CD4-positive, alpha-beta T cell treated with Interleukin-2 at 100 ng/mL for 4 hours (primary cell): ENCODE results near the gene SLC5A2.
"Not testable (repeated sequence)": the region's sequence is repeated elsewhere in the genome, so short reads cannot be mapped to it uniquely, and the experiment has no call there.

Source experiments
- DNase-seq: peaks from one replicate; pipeline ENCODE4 v3.0.0-alpha.2; 2020; ENCODE audit warnings: low spot score

The SLC5A2 gene

DNA sequence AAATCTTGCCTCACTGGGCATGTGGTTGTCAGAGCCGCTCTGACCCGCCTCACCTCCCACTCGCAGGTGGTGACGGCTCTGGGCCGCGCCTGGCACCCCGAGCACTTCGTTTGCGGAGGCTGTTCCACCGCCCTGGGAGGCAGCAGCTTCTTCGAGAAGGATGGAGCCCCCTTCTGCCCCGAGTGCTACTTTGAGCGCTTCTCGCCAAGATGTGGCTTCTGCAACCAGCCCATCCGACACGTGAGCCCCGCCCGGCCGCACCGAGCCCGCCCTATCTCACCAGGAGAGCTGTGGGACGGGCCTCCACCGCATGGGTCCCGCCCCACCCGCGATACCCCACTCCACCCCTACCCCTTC lies 7.0 kb upstream of the SLC5A2 start:
- DNase-seq = no peak

DNA sequence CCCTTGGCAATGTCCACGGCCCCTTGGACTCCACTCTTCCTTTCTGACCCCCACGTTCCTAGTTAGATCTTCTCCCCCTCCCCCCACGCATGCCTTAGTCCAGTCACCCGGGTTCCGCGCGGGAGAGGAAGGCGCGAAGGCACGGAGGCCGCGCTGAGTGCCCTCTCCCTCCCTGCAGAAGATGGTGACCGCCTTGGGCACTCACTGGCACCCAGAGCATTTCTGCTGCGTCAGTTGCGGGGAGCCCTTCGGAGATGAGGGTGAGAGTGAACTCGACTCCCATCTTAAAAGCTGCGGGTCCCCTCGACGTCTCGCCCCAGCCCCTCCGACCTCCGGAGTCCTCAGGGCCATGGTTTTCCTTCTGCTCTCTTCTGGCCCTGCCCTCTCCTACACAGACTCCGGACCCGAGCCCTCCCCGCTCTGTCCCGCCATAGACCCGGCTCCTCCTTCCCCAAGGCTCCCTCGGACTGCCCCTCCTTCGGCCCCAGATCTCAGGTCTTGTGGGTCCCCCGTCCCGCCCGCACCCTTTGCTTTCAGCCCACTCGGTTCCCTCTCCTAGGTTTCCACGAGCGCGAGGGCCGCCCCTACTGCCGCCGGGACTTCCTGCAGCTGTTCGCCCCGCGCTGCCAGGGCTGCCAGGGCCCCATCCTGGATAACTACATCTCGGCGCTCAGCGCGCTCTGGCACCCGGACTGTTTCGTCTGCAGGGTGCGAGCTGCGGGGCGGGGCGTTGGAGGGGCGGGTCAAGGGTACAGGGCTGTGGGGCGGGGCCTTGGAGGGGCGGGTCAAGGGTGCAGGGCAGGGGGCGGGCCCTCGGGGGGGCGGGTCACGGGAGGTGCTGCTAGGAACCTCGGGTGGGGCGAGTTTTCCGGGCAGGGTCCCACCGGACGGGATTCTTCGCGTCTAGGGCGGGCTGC lies 6.4 kb upstream of the SLC5A2 start:
- DNase-seq = peak; percentile 90

DNA sequence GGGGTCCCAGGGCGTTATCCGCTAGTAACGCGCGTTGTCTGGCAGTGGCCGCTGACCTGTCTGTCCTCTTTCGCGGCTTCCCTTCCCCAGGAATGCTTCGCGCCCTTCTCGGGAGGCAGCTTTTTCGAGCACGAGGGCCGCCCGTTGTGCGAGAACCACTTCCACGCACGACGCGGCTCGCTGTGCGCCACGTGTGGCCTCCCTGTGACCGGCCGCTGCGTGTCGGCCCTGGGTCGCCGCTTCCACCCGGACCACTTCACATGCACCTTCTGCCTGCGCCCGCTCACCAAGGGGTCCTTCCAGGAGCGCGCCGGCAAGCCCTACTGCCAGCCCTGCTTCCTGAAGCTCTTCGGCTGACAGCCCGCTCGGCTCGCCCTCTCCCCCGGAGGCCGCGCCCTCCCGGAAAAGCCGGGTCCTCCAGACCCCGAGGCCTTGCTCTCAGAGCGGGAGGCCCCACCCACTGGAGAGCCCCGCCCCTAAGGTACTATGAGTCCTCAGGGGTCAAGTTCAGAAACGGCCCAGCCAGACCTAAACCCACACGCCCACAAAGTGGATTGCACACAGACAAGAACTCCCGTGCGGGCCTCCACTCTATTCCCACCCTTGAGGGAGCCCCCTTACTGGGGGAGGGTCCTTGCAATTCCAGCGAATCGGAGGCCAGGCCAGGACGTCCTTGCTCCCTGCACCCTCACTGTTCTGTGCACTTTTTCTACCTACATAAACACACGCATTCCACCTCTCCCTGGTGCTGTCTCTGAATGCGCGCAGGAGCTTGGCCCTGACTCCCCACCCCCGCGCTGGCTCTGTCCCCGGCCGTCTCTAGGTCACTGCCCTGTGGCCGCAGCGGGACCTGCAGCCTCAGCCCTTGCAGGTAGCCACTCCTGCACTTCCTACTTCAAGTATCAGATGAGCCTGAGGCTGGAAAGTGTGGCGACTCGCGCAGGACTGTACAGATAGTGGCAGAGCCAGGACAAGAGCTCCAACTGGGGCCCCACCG lies 5.4 kb upstream of the SLC5A2 start:
- DNase-seq = no peak

DNA sequence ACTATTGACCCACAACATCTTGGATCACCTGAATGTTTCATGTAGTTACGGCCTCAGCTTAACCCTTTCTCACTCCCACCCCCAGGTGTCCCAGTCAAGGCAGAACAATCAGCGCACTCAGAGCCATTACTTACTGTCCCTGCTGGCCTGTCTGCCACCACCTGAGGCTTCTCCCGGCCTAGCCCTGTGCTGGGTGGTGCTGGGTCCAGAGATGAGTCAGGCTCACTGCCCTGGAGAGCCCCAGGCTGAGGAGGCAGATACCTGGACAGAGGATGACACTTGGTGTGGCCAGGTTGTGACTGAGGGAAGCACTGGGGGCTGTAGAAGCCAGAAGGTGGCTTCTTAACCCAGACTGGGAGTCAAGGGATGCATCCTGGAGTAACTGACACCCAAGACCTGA lies 4.0 kb upstream of the SLC5A2 start:
- no peak for DNase-seq

DNA sequence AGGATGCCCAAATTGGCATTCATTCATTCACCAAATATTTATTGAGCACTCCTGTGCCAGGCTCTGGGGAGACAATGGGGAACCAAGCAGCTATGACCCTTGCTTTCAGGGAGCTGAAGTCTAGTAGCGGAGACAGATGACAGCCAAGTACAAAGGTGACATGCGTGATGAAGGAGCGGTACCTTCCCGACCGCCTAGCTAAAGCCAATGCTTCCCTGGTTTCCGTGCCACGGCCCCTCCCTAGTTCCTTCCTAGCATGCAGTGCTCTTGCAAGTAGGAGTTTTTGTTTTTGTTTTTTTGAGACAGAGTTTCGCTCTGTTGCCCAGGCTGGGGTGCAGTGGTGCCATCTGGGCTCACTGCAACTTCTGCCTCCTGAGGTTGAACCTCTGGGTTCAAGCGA lies 3.2 kb upstream of the SLC5A2 start:
- DNase-seq = no peak

DNA sequence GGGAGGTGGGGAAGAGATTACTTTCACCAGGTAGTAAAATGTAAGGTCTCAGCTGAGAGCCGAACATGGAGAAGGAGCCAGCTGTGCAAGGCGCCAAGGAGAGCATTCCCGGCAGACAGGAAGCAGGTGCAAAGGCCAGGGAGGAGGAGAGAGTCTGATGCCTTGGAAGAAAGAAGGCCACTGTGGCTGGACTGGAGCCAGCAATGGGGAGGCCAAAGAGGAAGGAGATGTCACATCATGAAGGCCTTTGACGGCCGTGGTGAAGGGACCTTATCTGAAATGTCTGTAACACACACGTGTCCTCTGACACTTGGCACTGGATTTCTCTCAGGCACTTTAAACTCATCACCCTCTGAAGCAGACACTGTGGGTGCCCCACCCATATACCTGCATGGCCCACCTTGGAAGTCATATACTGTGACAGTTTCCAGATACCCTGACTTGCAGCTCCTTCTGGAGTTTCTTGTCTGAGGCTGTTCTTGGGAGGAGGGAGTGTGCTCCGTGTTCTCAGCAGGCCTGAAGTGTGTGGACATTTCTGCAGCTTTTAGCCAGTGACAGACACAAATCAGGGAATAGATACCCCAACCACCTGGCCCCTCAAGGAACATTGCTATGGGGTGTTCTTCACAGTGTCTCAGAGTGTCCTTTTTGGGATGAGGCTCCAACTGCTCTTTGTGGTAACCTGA lies 1.9 kb upstream of the SLC5A2 start:
- DNase-seq = no peak

DNA sequence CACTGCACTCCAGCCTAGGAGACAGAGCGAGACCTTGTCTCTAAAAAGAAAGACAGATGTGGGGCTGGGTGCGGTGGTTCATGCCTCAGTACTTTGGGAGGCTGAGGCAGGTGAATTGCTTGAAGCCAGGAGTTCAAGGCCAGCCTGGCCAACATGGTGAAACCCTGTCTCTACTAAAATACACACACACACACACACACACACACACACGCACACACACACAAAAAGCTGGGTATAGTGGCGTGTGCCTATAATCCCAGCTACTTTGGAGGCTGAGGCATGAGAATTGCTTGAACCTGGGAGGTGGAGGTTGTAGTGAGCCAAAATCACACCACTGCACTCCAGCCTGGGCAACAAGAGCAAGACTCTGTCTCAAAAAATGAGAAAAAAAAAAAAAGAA lies 1.1 kb downstream of the SLC5A2 start:
- not testable (repeated sequence) for DNase-seq

DNA sequence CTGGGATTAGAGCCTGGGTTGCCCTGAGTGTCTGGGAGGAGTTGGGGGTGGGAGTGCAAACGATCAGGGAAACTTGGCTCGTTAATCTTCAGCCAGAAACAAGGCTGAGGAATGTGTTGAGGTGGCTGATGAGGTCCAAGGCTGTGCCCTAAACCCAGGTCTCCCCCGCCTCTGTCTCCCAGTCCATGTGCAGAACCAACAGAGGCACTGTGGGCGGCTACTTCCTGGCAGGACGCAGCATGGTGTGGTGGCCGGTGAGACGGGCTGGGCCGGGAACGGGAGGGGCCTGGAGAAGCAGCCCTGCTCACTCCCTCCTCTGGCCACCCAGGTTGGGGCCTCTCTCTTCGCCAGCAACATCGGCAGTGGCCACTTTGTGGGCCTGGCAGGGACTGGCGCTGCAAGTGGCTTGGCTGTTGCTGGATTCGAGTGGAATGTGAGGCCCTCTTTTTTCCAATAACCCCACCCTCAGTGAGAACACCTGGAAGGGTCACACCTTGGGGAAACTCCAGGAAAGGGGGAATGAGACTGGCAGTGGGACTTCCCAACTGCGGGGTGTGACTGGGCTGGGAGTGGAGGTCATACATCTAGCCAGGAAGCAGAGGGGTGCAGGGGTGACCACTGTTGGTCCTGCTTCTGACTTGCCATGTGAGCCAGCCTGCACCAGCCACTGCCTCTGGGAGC lies 1.7 kb downstream of the SLC5A2 start:
- no peak for DNase-seq

DNA sequence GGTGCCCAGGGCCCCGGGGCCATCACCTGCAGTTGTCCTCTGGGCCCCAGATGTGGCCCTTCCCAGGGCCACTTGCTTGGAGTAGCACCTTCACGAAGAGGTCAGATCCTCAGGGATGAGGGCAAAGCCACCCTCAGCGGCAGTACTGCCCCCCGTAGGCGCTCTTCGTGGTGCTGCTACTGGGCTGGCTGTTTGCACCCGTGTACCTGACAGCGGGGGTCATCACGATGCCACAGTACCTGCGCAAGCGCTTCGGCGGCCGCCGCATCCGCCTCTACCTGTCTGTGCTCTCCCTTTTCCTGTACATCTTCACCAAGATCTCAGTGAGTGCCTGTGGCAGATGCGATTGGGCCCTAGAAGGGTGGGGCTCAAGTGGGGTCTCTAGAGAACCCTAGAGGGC lies 2.6 kb downstream of the SLC5A2 start:
- no peak for DNase-seq

DNA sequence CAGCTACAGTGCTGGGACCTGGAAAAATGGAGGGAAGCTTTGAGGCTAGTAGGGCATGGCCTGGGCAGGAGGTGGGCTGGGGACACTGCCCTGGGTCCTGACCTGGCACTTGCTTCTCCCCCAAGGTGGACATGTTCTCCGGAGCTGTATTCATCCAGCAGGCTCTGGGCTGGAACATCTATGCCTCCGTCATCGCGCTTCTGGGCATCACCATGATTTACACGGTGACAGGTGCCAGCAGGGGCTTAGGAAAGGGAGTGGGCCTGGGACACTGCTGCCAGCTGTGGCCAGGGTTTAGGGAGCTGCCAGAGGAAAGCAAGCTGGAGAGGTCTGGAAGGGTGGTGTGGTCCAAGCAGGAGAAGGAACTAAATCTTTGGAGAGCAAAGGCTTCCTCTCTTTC lies 3.1 kb downstream of the SLC5A2 start:
- DNase-seq = no peak

DNA sequence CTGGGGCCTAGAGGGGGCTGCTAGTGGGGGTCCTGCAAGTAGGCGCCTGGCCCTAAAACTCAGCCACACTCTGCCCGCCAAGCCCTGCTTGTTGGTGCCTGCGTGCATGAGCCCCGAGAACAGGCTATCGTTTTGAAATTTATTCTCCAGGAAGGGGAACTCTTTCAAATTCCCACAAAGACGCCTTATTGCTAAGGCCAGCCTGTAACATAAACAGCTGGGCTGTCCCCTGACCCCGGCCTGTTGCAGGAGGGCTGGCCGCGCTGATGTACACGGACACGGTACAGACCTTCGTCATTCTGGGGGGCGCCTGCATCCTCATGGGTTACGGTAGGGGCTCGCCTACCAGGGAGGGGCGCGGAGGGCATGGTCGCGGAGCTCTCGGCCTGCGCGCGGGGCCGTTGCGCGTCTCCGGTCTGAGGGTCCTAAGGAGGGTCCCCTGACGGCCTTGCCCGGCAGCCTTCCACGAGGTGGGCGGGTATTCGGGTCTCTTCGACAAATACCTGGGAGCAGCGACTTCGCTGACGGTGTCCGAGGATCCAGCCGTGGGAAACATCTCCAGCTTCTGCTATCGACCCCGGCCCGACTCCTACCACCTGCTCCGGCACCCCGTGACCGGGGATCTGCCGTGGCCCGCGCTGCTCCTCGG lies 4.3 kb downstream of the SLC5A2 start:
- no peak for DNase-seq

DNA sequence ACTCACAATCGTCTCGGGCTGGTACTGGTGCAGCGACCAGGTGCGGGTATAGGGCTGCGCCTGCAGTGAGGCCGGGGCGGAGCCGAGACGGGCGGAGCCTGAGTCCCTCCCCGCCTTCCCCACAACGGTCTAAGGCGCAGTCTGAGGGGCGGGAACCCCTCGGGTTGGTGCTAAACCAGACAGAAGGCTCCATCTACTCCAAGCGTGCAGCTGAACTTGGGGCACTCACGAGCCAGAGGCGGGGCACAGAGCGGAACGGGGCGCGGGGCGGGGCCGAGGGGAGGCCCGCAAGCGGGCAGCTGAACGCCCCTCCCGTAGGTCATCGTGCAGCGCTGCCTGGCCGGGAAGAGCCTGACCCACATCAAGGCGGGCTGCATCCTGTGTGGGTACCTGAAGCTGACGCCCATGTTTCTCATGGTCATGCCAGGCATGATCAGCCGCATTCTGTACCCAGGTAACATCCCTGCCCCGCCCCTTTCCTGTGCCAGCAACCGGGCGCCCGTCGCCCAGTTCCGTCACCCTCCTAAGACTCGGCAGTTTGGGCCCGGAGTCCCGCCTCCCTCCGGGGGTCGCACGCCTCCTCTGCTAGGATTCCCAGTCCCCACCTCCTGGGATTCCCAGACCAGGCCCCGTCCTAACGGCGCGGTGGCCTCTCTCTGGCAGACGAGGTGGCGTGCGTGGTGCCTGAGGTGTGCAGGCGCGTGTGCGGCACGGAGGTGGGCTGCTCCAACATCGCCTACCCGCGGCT lies 5.0 kb downstream of the SLC5A2 start:
- peak; percentile 79 for DNase-seq

DNA sequence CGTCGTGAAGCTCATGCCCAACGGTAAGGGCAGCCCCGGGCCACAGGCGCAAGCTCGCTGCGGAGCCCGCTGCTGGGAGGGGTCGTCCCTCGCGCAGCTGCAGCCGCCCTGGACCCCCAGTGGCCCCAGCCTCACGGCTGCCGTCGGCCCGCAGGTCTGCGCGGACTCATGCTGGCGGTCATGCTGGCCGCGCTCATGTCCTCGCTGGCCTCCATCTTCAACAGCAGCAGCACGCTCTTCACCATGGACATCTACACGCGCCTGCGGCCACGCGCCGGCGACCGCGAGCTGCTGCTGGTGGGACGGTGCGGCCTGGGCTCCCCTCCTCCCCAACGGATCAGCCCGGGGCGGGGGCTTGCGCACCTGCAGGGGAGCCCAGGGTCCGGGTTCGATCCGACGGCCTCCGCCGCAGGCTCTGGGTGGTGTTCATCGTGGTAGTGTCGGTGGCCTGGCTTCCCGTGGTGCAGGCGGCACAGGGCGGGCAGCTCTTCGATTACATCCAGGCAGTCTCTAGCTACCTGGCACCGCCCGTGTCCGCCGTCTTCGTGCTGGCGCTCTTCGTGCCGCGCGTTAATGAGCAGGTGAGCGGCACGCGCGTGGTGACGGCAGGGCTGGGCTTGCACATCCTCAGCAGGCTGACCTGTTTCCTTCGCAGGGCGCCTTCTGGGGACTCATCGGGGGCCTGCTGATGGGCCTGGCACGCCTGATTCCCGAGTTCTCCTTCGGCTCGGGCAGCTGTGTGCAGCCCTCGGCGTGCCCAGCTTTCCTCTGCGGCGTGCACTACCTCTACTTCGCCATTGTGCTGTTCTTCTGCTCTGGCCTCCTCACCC lies 5.8 kb downstream of the SLC5A2 start:
- DNase-seq = no peak

DNA sequence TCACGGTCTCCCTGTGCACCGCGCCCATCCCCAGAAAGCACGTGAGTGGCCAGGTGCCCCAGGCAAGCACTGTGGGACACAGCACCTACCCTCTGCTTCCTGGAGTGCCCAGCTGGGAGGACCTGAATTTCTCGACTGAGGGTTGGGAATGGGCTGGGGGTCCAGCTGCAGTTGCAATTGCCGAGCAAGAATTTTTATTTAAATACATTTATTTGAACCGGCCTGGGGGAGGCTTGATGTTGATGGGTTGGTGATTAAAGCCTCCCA lies 6.3 kb downstream of the SLC5A2 start:
- no peak for DNase-seq

DNA sequence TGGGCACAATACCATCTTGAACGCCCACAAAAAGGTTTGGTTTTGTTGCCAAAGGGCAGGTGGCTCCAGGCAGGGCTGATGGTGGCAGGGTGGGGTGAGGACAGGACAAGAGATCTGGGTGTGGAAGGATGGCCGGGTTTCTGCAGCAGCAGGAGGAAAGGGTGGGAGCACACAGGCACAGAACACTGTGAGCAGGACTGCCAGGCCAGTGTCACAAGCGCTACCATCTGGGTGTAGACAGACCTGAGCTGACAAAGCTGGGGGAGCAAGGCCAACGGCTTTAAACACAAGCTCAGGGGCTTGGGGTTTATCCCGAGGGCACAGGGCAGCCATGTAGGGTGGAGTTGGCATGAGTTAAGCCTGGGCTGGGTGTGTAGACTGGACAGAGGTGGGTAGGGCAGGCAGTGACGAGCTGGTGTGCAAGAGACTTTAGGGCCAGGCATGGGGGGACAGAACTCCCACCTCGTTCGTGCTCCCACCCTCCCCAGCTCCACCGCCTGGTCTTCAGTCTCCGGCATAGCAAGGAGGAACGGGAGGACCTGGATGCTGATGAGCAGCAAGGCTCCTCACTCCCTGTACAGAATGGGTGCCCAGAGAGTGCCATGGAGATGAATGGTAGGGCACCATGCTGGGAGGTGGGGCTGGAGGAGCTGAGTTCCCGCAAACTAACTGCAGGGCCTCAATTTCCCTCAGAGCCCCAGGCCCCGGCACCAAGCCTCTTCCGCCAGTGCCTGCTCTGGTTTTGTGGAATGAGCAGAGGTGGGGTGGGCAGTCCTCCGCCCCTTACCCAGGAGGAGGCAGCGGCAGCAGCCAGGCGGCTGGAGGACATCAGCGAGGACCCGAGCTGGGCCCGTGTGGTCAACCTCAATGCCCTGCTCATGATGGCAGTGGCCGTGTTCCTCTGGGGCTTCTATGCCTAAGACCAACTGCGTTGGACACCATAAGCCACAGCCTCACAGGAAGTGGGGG lies 7.0 kb downstream of the SLC5A2 start:
- no peak for DNase-seq

DNA sequence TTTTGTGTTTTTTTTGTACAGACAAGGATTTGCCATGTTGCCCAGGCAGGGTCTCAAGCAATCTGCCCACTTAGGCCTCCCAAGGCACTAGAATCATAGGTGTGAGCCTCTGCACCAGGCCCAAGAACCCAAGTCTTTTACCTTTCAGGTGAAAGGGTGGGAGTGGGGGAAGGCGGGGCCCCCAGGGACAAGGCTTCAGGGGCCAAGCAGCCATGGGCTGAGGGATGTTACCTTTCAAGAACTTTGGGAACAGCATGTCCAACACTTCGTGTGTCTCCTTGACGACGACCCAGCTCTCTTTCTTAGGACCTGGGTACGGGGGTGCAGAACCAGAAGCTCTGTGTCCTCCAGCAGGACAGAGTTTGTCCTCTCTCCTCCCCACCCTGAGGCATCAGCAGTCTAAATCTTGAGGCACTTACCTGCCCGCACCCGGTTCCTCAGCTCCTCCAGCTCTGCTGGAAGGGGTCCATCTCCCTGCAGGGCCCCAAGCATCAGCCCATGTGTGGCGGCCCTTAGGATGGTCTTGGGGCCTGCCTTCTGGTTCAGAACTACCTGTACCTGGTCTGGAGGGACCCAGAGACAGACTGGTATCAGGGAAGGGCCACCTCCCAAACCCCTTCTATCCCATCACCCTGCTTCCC lies 9.0 kb downstream of the SLC5A2 start:
- no peak for DNase-seq

DNA sequence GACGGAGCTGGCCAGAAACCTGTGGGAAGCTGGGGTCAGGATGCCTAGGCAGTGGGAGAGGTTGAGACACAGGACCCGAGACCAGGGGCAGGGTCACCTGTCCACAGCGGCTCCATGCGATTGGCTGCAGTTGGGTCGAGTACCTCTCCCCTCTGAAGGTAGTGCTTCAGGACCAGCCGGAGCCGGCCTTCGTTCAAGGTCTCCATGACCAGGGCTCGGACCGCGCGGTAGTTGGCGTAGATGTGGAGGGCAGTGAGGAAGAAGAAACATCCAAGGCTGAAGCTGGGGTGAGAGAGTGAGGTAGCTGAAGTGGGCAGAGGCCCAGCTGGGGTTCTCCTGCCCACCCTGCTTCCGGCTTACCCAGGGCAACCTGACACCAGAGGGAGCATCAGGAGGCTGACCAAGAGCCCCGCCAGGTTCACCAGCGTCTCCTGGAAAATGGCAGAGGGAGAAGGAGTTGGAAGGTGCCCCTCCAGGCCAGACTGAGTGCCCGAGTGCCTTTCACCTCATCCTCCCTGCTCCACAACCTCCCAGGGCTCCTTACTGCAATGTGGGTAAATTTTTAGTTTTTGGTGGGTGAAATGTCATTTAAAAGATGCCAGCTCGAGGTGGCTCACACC lies 10.7 kb downstream of the SLC5A2 start:
- no peak for DNase-seq

DNA sequence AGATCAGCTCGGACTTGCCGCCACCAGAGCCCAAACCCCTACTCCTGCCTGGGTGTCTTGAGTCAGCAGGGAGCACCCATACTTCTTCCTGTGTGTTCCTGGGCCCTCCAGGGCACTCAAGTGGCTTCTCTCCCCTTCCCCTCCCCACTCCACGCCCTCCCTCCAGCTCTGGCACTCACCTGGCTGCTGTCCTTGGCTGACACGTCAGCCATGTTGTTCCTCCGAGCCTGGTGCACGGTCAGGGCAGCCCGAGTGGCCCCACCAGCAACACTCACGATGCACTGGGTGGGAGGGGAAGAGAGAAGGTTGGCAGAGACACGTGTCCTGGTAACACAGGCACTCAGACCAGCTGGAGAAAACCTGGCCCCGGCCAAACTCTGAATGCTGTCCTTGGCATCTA lies 13.7 kb downstream of the SLC5A2 start:
- no peak for DNase-seq
